HepG2 (cell line): Measurements from ENCODE around the gene FAM118B. TPM values are rescaled to one million over a fixed set of nuclear protein-coding genes. Genes with fewer than 3 reads are reported as not detected.

ENCODE experiments used
- ADNP ChIP-seq: sonication (generic); formaldehyde crosslinking; IDR thresholded peaks from 2 replicates; pipeline ENCODE4 v1.4.0; 2020; ENCODE audit warnings: missing genetic modification reagents
- CSRNP1 ChIP-seq: sonication (generic); formaldehyde crosslinking; IDR thresholded peaks from 2 replicates; pipeline ENCODE4 v1.8.1; 2023; ENCODE audit warnings: mild to moderate bottlenecking, missing genetic modification reagents
- E2F2 ChIP-seq: sonication (generic); formaldehyde crosslinking; IDR thresholded peaks from 2 replicates; pipeline ENCODE4 v1.4.0; 2020; ENCODE audit warnings: missing genetic modification reagents, borderline replicate concordance
- HHEX ChIP-seq: IDR thresholded peaks from 2 replicates; pipeline ENCODE4 v1.6.1; 2016; ENCODE audit warnings: control low read depth
- HOXD1 ChIP-seq: sonication (generic); formaldehyde crosslinking; IDR thresholded peaks from 2 replicates; pipeline ENCODE4 v1.5.0; 2020; ENCODE audit warnings: missing genetic modification reagents
- KDM4B ChIP-seq: sonication (generic); formaldehyde crosslinking; IDR thresholded peaks from 2 replicates; pipeline ENCODE4 v1.4.0; 2020; ENCODE audit warnings: missing genetic modification reagents
- MTA1 ChIP-seq: sonication (generic); formaldehyde crosslinking; IDR thresholded peaks from 2 replicates; pipeline ENCODE4 v1.4.0; 2020; ENCODE audit warnings: missing genetic modification reagents, mild to moderate bottlenecking, borderline replicate concordance
- NFIC ChIP-seq: IDR thresholded peaks from 2 replicates; pipeline ENCODE4 v1.6.1; 2012; ENCODE audit warnings: mild to moderate bottlenecking, low read length, inconsistent platforms
- NR2F1 ChIP-seq, 2 experiments: fragments of 450-650 bp in 1 of 2; formaldehyde crosslinking in 1 of 2; IDR thresholded peaks; 2 replicates each; pipeline versions ENCODE4 v1.5.0 to v1.6.1; 2016 to 2020; ENCODE audit warnings: mild to moderate bottlenecking in 1 of 2, missing compliant biosample characterization in 1 of 2, missing genetic modification reagents in 1 of 2, moderate library complexity in 1 of 2
- PAX8 ChIP-seq: sonication (generic); formaldehyde crosslinking; IDR thresholded peaks from 2 replicates; pipeline ENCODE4 v1.8.0; 2022; ENCODE audit warnings: mild to moderate bottlenecking, missing genetic modification reagents, borderline replicate concordance
- PAXIP1 ChIP-seq: sonication (generic); formaldehyde crosslinking; conservative IDR thresholded peaks from 2 replicates; pipeline ENCODE4 v1.4.0; 2020; ENCODE audit warnings: mild to moderate bottlenecking, missing genetic modification reagents, moderate library complexity
- SIN3B ChIP-seq: fragments of 150-350 bp; IDR thresholded peaks from 2 replicates; pipeline ENCODE4 v1.6.1; 2014; ENCODE audit warnings: low read length
- SMAD9 ChIP-seq: sonication (generic); formaldehyde crosslinking; IDR thresholded peaks from 2 replicates; pipeline ENCODE4 v1.5.1; 2020; ENCODE audit warnings: mild to moderate bottlenecking, missing genetic modification reagents
- SP4 ChIP-seq: sonication (generic); formaldehyde crosslinking; IDR thresholded peaks from 2 replicates; pipeline ENCODE4 v1.8.1; 2023; ENCODE audit warnings: mild to moderate bottlenecking, missing genetic modification reagents
- TP53 ChIP-seq: sonication (generic); formaldehyde crosslinking; conservative IDR thresholded peaks from 2 replicates; pipeline ENCODE4 v1.4.0; 2020; ENCODE audit warnings: missing genetic modification reagents
- ZBTB1 ChIP-seq: sonication (generic); formaldehyde crosslinking; IDR thresholded peaks from 2 replicates; pipeline ENCODE4 v1.4.0; 2020; ENCODE audit warnings: missing genetic modification reagents, borderline replicate concordance
- ZNF10 ChIP-seq: sonication (generic); formaldehyde crosslinking; IDR thresholded peaks from 2 replicates; pipeline ENCODE4 v1.4.0; 2020; ENCODE audit warnings: mild to moderate bottlenecking, low read depth, missing genetic modification reagents, borderline replicate concordance
- ZNF30 ChIP-seq: sonication (generic); formaldehyde crosslinking; IDR thresholded peaks from 2 replicates; pipeline ENCODE4 v1.5.0; 2020; ENCODE audit warnings: mild to moderate bottlenecking, missing genetic modification reagents
- ZNF383 ChIP-seq: sonication (generic); formaldehyde crosslinking; IDR thresholded peaks from 2 replicates; pipeline ENCODE4 v1.4.0; 2020; ENCODE audit warnings: missing genetic modification reagents, mild to moderate bottlenecking, borderline replicate concordance
- ZNF546 ChIP-seq: sonication (generic); formaldehyde crosslinking; conservative IDR thresholded peaks from 2 replicates; pipeline ENCODE4 v1.8.1; 2023; ENCODE audit warnings: mild to moderate bottlenecking, missing genetic modification reagents
- ZNF563 ChIP-seq: sonication (generic); formaldehyde crosslinking; IDR thresholded peaks from 2 replicates; pipeline ENCODE4 v1.8.0; 2022; ENCODE audit warnings: mild to moderate bottlenecking, moderate library complexity, missing genetic modification reagents
- ZNF678 ChIP-seq: sonication (generic); formaldehyde crosslinking; IDR thresholded peaks from 2 replicates; pipeline ENCODE4 v1.4.0; 2020; ENCODE audit warnings: mild to moderate bottlenecking, missing genetic modification reagents
- ZNF780A ChIP-seq: sonication (generic); formaldehyde crosslinking; IDR thresholded peaks from 2 replicates; pipeline ENCODE4 v1.8.0; 2022; ENCODE audit warnings: mild to moderate bottlenecking, missing genetic modification reagents, moderate library complexity
- ZNF816 ChIP-seq: sonication (generic); formaldehyde crosslinking; IDR thresholded peaks from 2 replicates; pipeline ENCODE4 v1.8.0; 2022; ENCODE audit warnings: missing genetic modification reagents, mild to moderate bottlenecking, borderline replicate concordance
- polyA plus RNA-seq, 8 experiments: library from polyadenylated mRNA; depleted of rRNA in 3 of 8; stranded (reverse) in 7 of 8; unstranded in 1 of 8; fragments of >200 nt; fragmentation: Illumina TruSeq in 4 of 8; extraction: Trizol in 4 of 8; gene quantifications; 2 replicates each; pipeline versions ENCODE4 v1.2.1 to v1.2.3, GENCODE V29; 2011 to 2016; ENCODE audit warnings: low read depth in 4 of 8, missing spikeins in 1 of 8, mixed read lengths in 1 of 8; ENCODE audit not compliant: insufficient read depth in 1 of 8
- total RNA-seq, 5 experiments: library from RNA; depleted of rRNA; stranded (reverse); fragments of >200 nt; fragmentation: Illumina TruSeq; extraction: Trizol; gene quantifications; 2 replicates each; pipeline ENCODE4 v1.2.3, GENCODE V29; 2016; ENCODE audit warnings: low read depth in 1 of 5

The FAM118B gene
- total and polyA plus RNA-seq, 2 of the 13 experiments (the other 11 are each of a cell fraction or from before 2014, with no cell fraction given), result 10.2 to 25.7 TPM

GRCh38 chr11:126268708-126269579, 57.4 kb downstream of the FAM118B start, which contains the start of the genes FOXRED1 and SRPRA (continued):
- 0 out of 4 replicates have a peak, but pooled peaks of 1 of the 2 experiments have one; percentile 16 for TF ChIP-seq NR2F1 (CRISPR knock-in tag; IDR thresholded peaks at IDR 0.05)
- TF ChIP-seq E2F2 (CRISPR knock-in tag), result 0 out of 2 replicates have a peak, but pooled peaks have one; percentile 10
- no peak for TF ChIP-seq ZNF546 (CRISPR knock-in tag)
- TF ChIP-seq HOXD1 (CRISPR knock-in tag), result peak; percentile 77
- TF ChIP-seq MTA1 (CRISPR knock-in tag), result peak; percentile 87
- TF ChIP-seq ADNP (CRISPR knock-in tag), result no peak
- no peak for TF ChIP-seq ZNF30 (CRISPR knock-in tag)
- peak; percentile 4; the same call in 1 of the 2 replicates for TF ChIP-seq HHEX (CRISPR knock-in tag)
- TF ChIP-seq CSRNP1 (CRISPR knock-in tag), result no peak
- peak; percentile 59; the same call in 1 of the 2 replicates for TF ChIP-seq ZNF816 (CRISPR knock-in tag)
- peak; percentile 80; the same call in 1 of the 2 replicates for TF ChIP-seq SIN3B
- peak; percentile 52 for TF ChIP-seq PAXIP1 (CRISPR knock-in tag)
- TF ChIP-seq PAX8 (CRISPR knock-in tag), result peak; percentile 86; the same call in 1 of the 2 replicates
- no peak for TF ChIP-seq TP53 (CRISPR knock-in tag)
- TF ChIP-seq ZNF563 (CRISPR knock-in tag), result no peak
- TF ChIP-seq ZNF780A (CRISPR knock-in tag), result no peak
- TF ChIP-seq SP4 (CRISPR knock-in tag), result peak; percentile 91
- TF ChIP-seq ZBTB1 (CRISPR knock-in tag), result no peak
- 0 out of 2 replicates have a peak, but pooled peaks have one; percentile 73 for TF ChIP-seq ZNF678 (CRISPR knock-in tag)
- peak; percentile 31; the same call in 1 of the 2 replicates for TF ChIP-seq NFIC
- no peak; the same call in 1 of the 2 replicates for TF ChIP-seq KDM4B
- no peak for TF ChIP-seq ZNF10
- TF ChIP-seq SMAD9 (CRISPR knock-in tag), result no peak
- TF ChIP-seq ZNF383 (CRISPR knock-in tag), result peak; percentile 49; the same call in 1 of the 2 replicates
